Gastrocnemius medialis (tissue), 4 donors: Measurements from ENCODE around the gene FABP6.

ENCODE experiments used
- POLR2A ChIP-seq, 2 donors: fragments of 450-650 bp; IDR thresholded peaks; one replicate each; pipeline ENCODE4 v1.6.1; 2017; ENCODE audit warnings: antibody characterized with exemption in 2 of 2, mild to moderate bottlenecking in 2 of 2, moderate library complexity in 2 of 2
- TF ChIP-seq, protein P1 (sequence below), 5 experiments: fragments of 450-650 bp in 3 of 5; fragments of 200-600 bp in 2 of 5; sonication (generic) in 2 of 5; IDR thresholded peaks in 4 of 5; conservative IDR thresholded peaks in 1 of 5; 1 replicate in 4 of 5; 2 replicates in 1 of 5; pipeline ENCODE4 v1.5.1; 2016 to 2019; ENCODE audit warnings: antibody characterized with exemption in 5 of 5, mild to moderate bottlenecking in 3 of 5, moderate library complexity in 3 of 5

- TF ChIP-seq, protein P1, sequence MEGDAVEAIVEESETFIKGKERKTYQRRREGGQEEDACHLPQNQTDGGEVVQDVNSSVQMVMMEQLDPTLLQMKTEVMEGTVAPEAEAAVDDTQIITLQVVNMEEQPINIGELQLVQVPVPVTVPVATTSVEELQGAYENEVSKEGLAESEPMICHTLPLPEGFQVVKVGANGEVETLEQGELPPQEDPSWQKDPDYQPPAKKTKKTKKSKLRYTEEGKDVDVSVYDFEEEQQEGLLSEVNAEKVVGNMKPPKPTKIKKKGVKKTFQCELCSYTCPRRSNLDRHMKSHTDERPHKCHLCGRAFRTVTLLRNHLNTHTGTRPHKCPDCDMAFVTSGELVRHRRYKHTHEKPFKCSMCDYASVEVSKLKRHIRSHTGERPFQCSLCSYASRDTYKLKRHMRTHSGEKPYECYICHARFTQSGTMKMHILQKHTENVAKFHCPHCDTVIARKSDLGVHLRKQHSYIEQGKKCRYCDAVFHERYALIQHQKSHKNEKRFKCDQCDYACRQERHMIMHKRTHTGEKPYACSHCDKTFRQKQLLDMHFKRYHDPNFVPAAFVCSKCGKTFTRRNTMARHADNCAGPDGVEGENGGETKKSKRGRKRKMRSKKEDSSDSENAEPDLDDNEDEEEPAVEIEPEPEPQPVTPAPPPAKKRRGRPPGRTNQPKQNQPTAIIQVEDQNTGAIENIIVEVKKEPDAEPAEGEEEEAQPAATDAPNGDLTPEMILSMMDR (IDR thresholded peaks at IDR 0.05 in 4 of 5, conservative IDR thresholded peaks at IDR 0.05 in 1 of 5): no peak
- no peak for TF ChIP-seq POLR2A (IDR thresholded peaks at IDR 0.05)
Measured at GRCh38 chr5:160260881-160261815, 31.8 kb downstream of the FABP6 start.
